Measurements from ENCODE around the gene PKHD1.

Gene PKHD1

DNA sequence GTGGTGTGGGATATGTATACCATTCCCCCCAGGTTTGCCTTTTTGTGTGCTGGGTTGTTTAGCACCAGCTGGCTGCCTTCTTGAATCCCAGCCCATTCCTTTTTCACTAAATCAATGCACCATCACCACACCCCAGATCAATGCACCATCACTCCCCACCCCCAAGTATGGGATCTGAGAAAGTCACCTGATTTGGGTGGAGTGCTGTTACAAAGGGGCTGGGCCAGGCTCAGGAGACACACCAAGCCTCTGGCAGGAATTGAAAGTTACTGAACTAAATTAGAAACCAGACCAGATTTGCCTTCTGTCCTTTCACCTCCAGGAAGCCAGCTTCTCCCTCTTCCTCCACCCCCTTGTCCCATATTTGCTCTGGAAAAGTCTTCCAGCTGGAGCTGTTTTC, 19.6 kb upstream of the PKHD1 start:
- no peak overlapping the region for H3K4me3 ChIP-seq (ENCODE audit: low read depth, low read length)
- TF ChIP-seq CTCF (IDR thresholded peaks at IDR 0.05; ENCODE audit: insufficient read depth, low read depth, low read length, missing control alignments): no peak
- no peak for DNase-seq (ENCODE audit: low read depth)

- DNase-seq (ENCODE audit: low read depth): no peak
Measured at GRCh38 chr6:52104979-52105378, 17.6 kb upstream of the PKHD1 start.

GRCh38 chr6:52103623-52104022, 16.2 kb upstream of the PKHD1 start:
- TF ChIP-seq CTCF (IDR thresholded peaks at IDR 0.05; ENCODE audit: insufficient read depth, low read depth, low read length, missing control alignments): no peak
- no peak overlapping the region for H3K4me3 ChIP-seq (ENCODE audit: low read depth, low read length)
- DNase-seq (ENCODE audit: low read depth): no peak

More at GRCh38 chr6:52104979-52105378, 17.6 kb upstream of the PKHD1 start:
- no peak for TF ChIP-seq CTCF (IDR thresholded peaks at IDR 0.05; ENCODE audit: insufficient read depth, low read depth, low read length, missing control alignments)
- H3K4me3 ChIP-seq (ENCODE audit: low read depth, low read length): no peak overlapping the region

GRCh38 chr6:52102405-52102804, 15.0 kb upstream of the PKHD1 start:
- no peak overlapping the region for H3K4me3 ChIP-seq (ENCODE audit: low read depth, low read length)
- no peak for DNase-seq (ENCODE audit: low read depth)
- no peak for TF ChIP-seq CTCF (IDR thresholded peaks at IDR 0.05; ENCODE audit: insufficient read depth, low read depth, low read length, missing control alignments)

DNA sequence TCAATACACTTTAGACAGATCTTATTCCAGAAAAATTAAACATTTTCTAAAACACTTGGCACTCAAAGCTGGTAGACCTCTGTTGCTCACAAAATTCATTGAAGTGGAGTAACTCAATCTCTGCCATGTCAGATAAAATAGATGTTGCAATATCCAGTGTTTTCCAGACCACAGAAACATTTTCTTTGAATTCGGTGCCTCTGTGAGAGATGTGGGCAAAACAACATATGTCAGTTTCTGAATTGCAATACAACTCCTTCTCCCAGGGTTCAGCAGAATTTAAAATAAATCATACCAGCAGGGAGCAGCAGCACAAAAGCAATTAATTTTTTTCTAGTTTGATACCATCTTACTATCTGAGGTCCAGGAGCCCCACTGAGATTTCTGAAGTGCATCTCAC, 11.3 kb upstream of the PKHD1 start:
- H3K4me3 ChIP-seq (ENCODE audit: low read depth, low read length): no peak overlapping the region
- TF ChIP-seq CTCF (IDR thresholded peaks at IDR 0.05; ENCODE audit: insufficient read depth, low read depth, low read length, missing control alignments): no peak
- DNase-seq (ENCODE audit: low read depth): no peak

GRCh38 chr6:52089758-52090348, 2.4 kb upstream of the PKHD1 start:
- no peak overlapping the region for H3K4me3 ChIP-seq (ENCODE audit: low read depth, low read length)
- DNase-seq (ENCODE audit: low read depth): no peak
- TF ChIP-seq CTCF (IDR thresholded peaks at IDR 0.05; ENCODE audit: insufficient read depth, low read depth, low read length, missing control alignments): no peak

- no peak for TF ChIP-seq CTCF (IDR thresholded peaks at IDR 0.05; ENCODE audit: insufficient read depth, low read depth, low read length, missing control alignments)
- no peak overlapping the region for H3K4me3 ChIP-seq (ENCODE audit: low read depth, low read length)
- no peak for DNase-seq (ENCODE audit: low read depth)
Measured at GRCh38 chr6:52086741-52087140, 672 bp downstream of the PKHD1 start.

All from GM12865 (cell line).